Osteoblast (primary cell): ENCODE results near the gene FSHR. TPM values are rescaled to one million over a fixed set of nuclear protein-coding genes. Genes with fewer than 3 reads are reported as not detected.

Experiments used
- DNase-seq: peaks from one replicate; pipeline ENCODE4 v3.0.0; 2011; ENCODE audit warnings: low spot score, mixed read lengths; ENCODE audit not compliant: insufficient read length; ENCODE audit errors: missing footprints
- H2AFZ ChIP-seq: 2 replicates; pipeline ENCODE4 v1.6.0; 2011; ENCODE audit warnings: mild to moderate bottlenecking, low read length
- H3K27ac ChIP-seq: 2 replicates; pipeline ENCODE4 v1.5.1; 2011; ENCODE audit warnings: mild to moderate bottlenecking, low read depth, low read length, moderate library complexity
- H3K27me3 ChIP-seq: 2 replicates; pipeline ENCODE4 v1.6.0; 2012; ENCODE audit warnings: mild to moderate bottlenecking, control low read depth, inconsistent platforms, low read length, moderate library complexity; ENCODE audit not compliant: insufficient read depth
- H3K36me3 ChIP-seq: 2 replicates; pipeline ENCODE4 v1.5.1; 2011; ENCODE audit warnings: mild to moderate bottlenecking, low read length, control low read depth, moderate library complexity; ENCODE audit not compliant: insufficient read depth
- H3K4me1 ChIP-seq: 2 replicates; pipeline ENCODE4 v1.5.1; 2011; ENCODE audit warnings: mild to moderate bottlenecking, low read length, control low read depth, moderate library complexity; ENCODE audit not compliant: insufficient read depth
- H3K4me2 ChIP-seq: 2 replicates; pipeline ENCODE4 v1.6.0; 2011; ENCODE audit warnings: mild to moderate bottlenecking, low read length; ENCODE audit not compliant: insufficient read depth
- H3K4me3 ChIP-seq: fragments of 200-600 bp; sonication (generic); 3 replicates; pipeline ENCODE4 v1.5.1; 2012; ENCODE audit warnings: mild to moderate bottlenecking, low read length, inconsistent platforms; ENCODE audit not compliant: insufficient read depth
- H3K79me2 ChIP-seq: 2 replicates; pipeline ENCODE4 v1.6.0; 2012; ENCODE audit warnings: mild to moderate bottlenecking, low read length, control low read depth, inconsistent platforms; ENCODE audit not compliant: insufficient read depth
- H3K9me3 ChIP-seq: 2 replicates; pipeline ENCODE4 v1.5.1; 2011; ENCODE audit warnings: low read depth, low read length, control low read depth
- H4K20me1 ChIP-seq: 2 replicates; pipeline ENCODE4 v1.6.0; 2012; ENCODE audit warnings: mild to moderate bottlenecking, low read length, control low read depth; ENCODE audit not compliant: insufficient read depth
- CTCF ChIP-seq: IDR thresholded peaks from 2 replicates; pipeline ENCODE4 v1.5.1; 2011; ENCODE audit warnings: mild to moderate bottlenecking, low read depth, low read length, moderate library complexity; ENCODE audit errors: extremely low read depth
- total RNA-seq: library from RNA; depleted of rRNA; stranded (reverse); fragments of >200 nt; gene quantifications from 2 replicates; pipeline ENCODE4 v1.2.3, GENCODE V29; 2012

FSHR gene
- total RNA-seq, 1 donor: 0.36 TPM

GRCh38 chr2:49000695-49001094 lies 153.6 kb downstream of the FSHR start:
- no peak for DNase-seq
- H3K4me2 ChIP-seq: no peak overlapping the region
- H3K4me1 ChIP-seq: no peaks in the 10 kb centered on the region
- no peaks in the 10 kb centered on the region for H4K20me1 ChIP-seq
- no peak overlapping the region for H3K4me3 ChIP-seq
- H3K9me3 ChIP-seq: no peaks in the 10 kb centered on the region
- H3K36me3 ChIP-seq: no peaks in the 10 kb centered on the region
- no peaks in the 10 kb centered on the region for H3K79me2 ChIP-seq
- no peak for TF ChIP-seq CTCF
- no peaks in the 10 kb centered on the region for H3K27me3 ChIP-seq
- H2AFZ ChIP-seq: no peak overlapping the region
- no peak overlapping the region for H3K27ac ChIP-seq

- no peaks in the 10 kb centered on the region for H3K36me3 ChIP-seq
- H3K27ac ChIP-seq: no peak overlapping the region
- DNase-seq: no peak
- TF ChIP-seq CTCF: no peak
- H2AFZ ChIP-seq: no peak overlapping the region
- H3K79me2 ChIP-seq: no peaks in the 10 kb centered on the region
- no peaks in the 10 kb centered on the region for H3K27me3 ChIP-seq
- H3K4me3 ChIP-seq: no peak overlapping the region
- H3K4me2 ChIP-seq: no peak overlapping the region
- H3K4me1 ChIP-seq: no peaks in the 10 kb centered on the region
- no peaks in the 10 kb centered on the region for H3K9me3 ChIP-seq
- H4K20me1 ChIP-seq: no peaks in the 10 kb centered on the region
These were observed 155.9 kb downstream of the FSHR start for GRCh38 chr2:48998449-48998848.

GRCh38 chr2:48993576-48993975 lies 160.7 kb downstream of the FSHR start:
- Histone ChIP-seq H3K4me2 (no peak overlapping the region), H3K79me2 (no peaks in the 10 kb centered on the region)

More at GRCh38 chr2:48993576-48993975, 160.7 kb downstream of the FSHR start:
- DNase-seq: no peak
- Histone ChIP-seq H3K4me3 (no peak overlapping the region), H3K4me1 (no peaks in the 10 kb centered on the region), H3K27me3 (no peaks in the 10 kb centered on the region), H2AFZ (no peak overlapping the region), H4K20me1 (no peaks in the 10 kb centered on the region), H3K36me3 (no peaks in the 10 kb centered on the region), H3K9me3 (no peaks in the 10 kb centered on the region), H3K27ac (no peak overlapping the region)
- no peak for TF ChIP-seq CTCF
